SK-N-SH (cell line): ENCODE measurements around the gene HECW1. TPM values are rescaled to one million over a fixed set of nuclear protein-coding genes. Genes with fewer than 3 reads are reported as not detected.

Experiments
- CTCF ChIA-PET: fragments of 300-600, 350-600 bp; formaldehyde crosslinking; extraction: SDS; loops from one replicate; lab custom pipeline; 2021; lab: Yijun Ruan, JAX
- POLR2A ChIA-PET: fragments of 350-600 bp; sonication (Branson Sonifier 250); formaldehyde crosslinking; extraction: SDS; loops from one replicate; lab custom pipeline; 2020; ENCODE audit warnings: antibody characterized with exemption, inconsistent platforms; lab: Yijun Ruan, JAX
- DNase-seq: peaks from one replicate; pipeline ENCODE4 v3.0.0; 2012
- H2AFZ ChIP-seq: fragments of 200-600 bp; sonication (generic); 2 replicates; pipeline ENCODE4 v1.8.1; 2016; ENCODE audit warnings: antibody characterized with exemption, mild to moderate bottlenecking, low read depth
- H3F3A ChIP-seq: fragments of 200-600 bp; sonication (generic); replicated peaks from 2 replicates; pipeline ENCODE3; 2016; ENCODE audit warnings: antibody characterized with exemption, mild to moderate bottlenecking; ENCODE audit not compliant: insufficient read depth
- H3K27ac ChIP-seq, 2 experiments: fragments of 200-500 bp in 1 of 2; fragments of 200-600 bp in 1 of 2; sonication (Bioruptor generic) in 1 of 2; sonication (generic), shearing (Covaris generic) in 1 of 2; 2 replicates each; pipeline versions ENCODE4 v1.5.1 to v1.6.1; 2014 to 2016; ENCODE audit warnings: low read depth in 2 of 2, inconsistent platforms in 1 of 2, low read length in 1 of 2, mild to moderate bottlenecking in 1 of 2, mixed read lengths in 1 of 2
- H3K27me3 ChIP-seq: fragments of 200-600 bp; sonication (generic), shearing (Covaris generic); 2 replicates; pipeline ENCODE4 v1.6.1; 2016; ENCODE audit warnings: mixed run types; ENCODE audit not compliant: insufficient read depth
- H3K36me3 ChIP-seq, 2 experiments: fragments of 200-500 bp in 1 of 2; fragments of 200-600 bp in 1 of 2; sonication (Bioruptor generic) in 1 of 2; sonication (generic) in 1 of 2; replicated peaks in 1 of 2; 2 replicates each; pipeline versions ENCODE3 to v1.5.1; 2014 to 2016; ENCODE audit warnings: low read length in 1 of 2, mild to moderate bottlenecking in 1 of 2; ENCODE audit not compliant: insufficient read depth in 2 of 2, control insufficient read depth in 1 of 2
- H3K4me1 ChIP-seq, 2 experiments: fragments of 200-500 bp in 1 of 2; fragments of 200-600 bp in 1 of 2; sonication (Bioruptor generic) in 1 of 2; sonication (generic), shearing (Covaris generic) in 1 of 2; 2 replicates each; pipeline versions ENCODE4 v1.5.1 to v1.6.1; 2014 to 2016; ENCODE audit warnings: low read depth in 1 of 2, low read length in 1 of 2, mixed run types in 1 of 2; ENCODE audit not compliant: insufficient read depth in 2 of 2, control insufficient read depth in 1 of 2
- H3K4me2 ChIP-seq: fragments of 200-600 bp; sonication (generic), shearing (Covaris generic); 2 replicates; pipeline ENCODE4 v1.6.1; 2017; ENCODE audit warnings: mixed run types
- H3K4me3 ChIP-seq, 2 experiments: fragments of 200-500 bp in 1 of 2; fragments of 200-600 bp in 1 of 2; sonication (Bioruptor generic) in 1 of 2; sonication (generic), shearing (Covaris generic) in 1 of 2; 2 replicates each; pipeline versions ENCODE4 v1.5.1 to v1.8.1; 2014 to 2016; ENCODE audit warnings: low read depth in 2 of 2, inconsistent platforms in 1 of 2, low read length in 1 of 2, mild to moderate bottlenecking in 1 of 2, mixed read lengths in 1 of 2, moderate library complexity in 1 of 2
- H3K79me2 ChIP-seq: fragments of 200-600 bp; sonication (generic); 2 replicates; pipeline ENCODE4 v1.8.1; 2017; ENCODE audit warnings: mild to moderate bottlenecking; ENCODE audit not compliant: insufficient read depth
- H3K9ac ChIP-seq: fragments of 200-600 bp; sonication (generic); 2 replicates; pipeline ENCODE4 v1.6.1; 2017; ENCODE audit warnings: mixed run types
- H3K9me2 ChIP-seq: fragments of 200-600 bp; sonication (generic); 2 replicates; pipeline ENCODE4 v1.6.1; 2017; ENCODE audit warnings: mixed run types
- H3K9me3 ChIP-seq: fragments of 200-600 bp; sonication (generic); 2 replicates; pipeline ENCODE4 v1.6.1; 2017; ENCODE audit warnings: mixed run types, mild to moderate bottlenecking, moderate library complexity
- H4K20me1 ChIP-seq: fragments of 200-600 bp; sonication (generic); 2 replicates; pipeline ENCODE4 v1.6.1; 2017; ENCODE audit warnings: mild to moderate bottlenecking, mixed run types; ENCODE audit not compliant: insufficient read depth
- CHD2 ChIP-seq: fragments of 150-350 bp; IDR thresholded peaks from 2 replicates; pipeline ENCODE4 v1.6.1; 2018; ENCODE audit warnings: low read length; ENCODE audit not compliant: partially characterized antibody
- CTCF ChIP-seq: fragments of 200-600 bp; sonication (generic); IDR thresholded peaks from 2 replicates; pipeline ENCODE4 v1.6.1; 2017; ENCODE audit warnings: antibody characterized with exemption, mild to moderate bottlenecking, moderate library complexity
- EP300 ChIP-seq, 2 experiments: IDR thresholded peaks; 2 replicates each; pipeline versions ENCODE4 v1.4.0 to v1.6.1; 2012; ENCODE audit warnings: borderline replicate concordance in 1 of 2, low read depth in 1 of 2, low read length in 1 of 2
- EZH2phosphoT487 ChIP-seq: fragments of 200-600 bp; sonication (generic); IDR thresholded peaks from 2 replicates; pipeline ENCODE4 v1.6.1; 2017; ENCODE audit warnings: low read depth, mixed run types, mild to moderate bottlenecking, antibody characterized with exemption, moderate library complexity, borderline replicate concordance
- FOSL2 ChIP-seq: IDR thresholded peaks from 2 replicates; pipeline ENCODE4 v1.4.0; 2012; ENCODE audit warnings: low read depth, mild to moderate bottlenecking, moderate library complexity, borderline replicate concordance
- GABPA ChIP-seq: IDR thresholded peaks from 2 replicates; pipeline ENCODE4 v1.4.0; 2012; ENCODE audit warnings: low read depth, mild to moderate bottlenecking
- MAX ChIP-seq: IDR thresholded peaks from 2 replicates; pipeline ENCODE4 v1.4.0; 2012; ENCODE audit warnings: low read depth
- NFIC ChIP-seq: IDR thresholded peaks from 2 replicates; pipeline ENCODE4 v1.4.0; 2012; ENCODE audit warnings: borderline replicate concordance
- NRF1 ChIP-seq: IDR thresholded peaks from 2 replicates; pipeline ENCODE4 v1.6.1; 2012; ENCODE audit warnings: low read depth, mild to moderate bottlenecking, low read length
- RAD21 ChIP-seq: IDR thresholded peaks from 2 replicates; pipeline ENCODE4 v1.6.1; 2012; ENCODE audit warnings: mild to moderate bottlenecking, low read length
- RCOR1 ChIP-seq: fragments of 150-350 bp; IDR thresholded peaks from 2 replicates; pipeline ENCODE4 v1.6.1; 2017; ENCODE audit warnings: antibody characterized with exemption, low read length
- REST ChIP-seq: IDR thresholded peaks from 2 replicates; pipeline ENCODE4 v1.6.1; 2012; ENCODE audit warnings: mild to moderate bottlenecking, low read depth, low read length, moderate library complexity
- RFX5 ChIP-seq: IDR thresholded peaks from 2 replicates; pipeline ENCODE4 v1.6.1; 2012; ENCODE audit warnings: mild to moderate bottlenecking, improper control_type of control experiment, low read length
- TEAD4 ChIP-seq: IDR thresholded peaks from 2 replicates; pipeline ENCODE4 v1.4.0; 2012; ENCODE audit warnings: mild to moderate bottlenecking, borderline replicate concordance; ENCODE audit not compliant: insufficient read depth
- USF1 ChIP-seq: IDR thresholded peaks from 2 replicates; pipeline ENCODE4 v1.4.0; 2012; ENCODE audit warnings: low read depth, borderline replicate concordance
- USF2 ChIP-seq: fragments of 150-350 bp; IDR thresholded peaks from 2 replicates; pipeline ENCODE4 v1.6.1; 2017; ENCODE audit warnings: antibody characterized with exemption, low read length, low read depth, borderline replicate concordance
- YY1 ChIP-seq: IDR thresholded peaks from 2 replicates; pipeline ENCODE4 v1.4.0; 2012; ENCODE audit warnings: low read depth, mild to moderate bottlenecking
- ZBTB33 ChIP-seq: IDR thresholded peaks from 2 replicates; pipeline ENCODE4 v1.4.0; 2012; ENCODE audit warnings: low read depth, borderline replicate concordance
- WGBS: methylation state at CpG from one replicate; pipeline ENCODE4 v1.1.6; 2017; ENCODE audit warnings: low lambda C conversion rate; 5-methylcytosine and 5-hydroxymethylcytosine counted together
- polyA plus RNA-seq, 3 experiments: library from polyadenylated mRNA; depleted of rRNA; stranded (reverse); fragments of >200 nt; gene quantifications; 2 replicates each; pipeline ENCODE4 v1.2.3, GENCODE V29; 2012

The HECW1 gene
- polyA plus RNA-seq, 1 of the 3 experiments (the other 2 are of a cell fraction), result not detected

- no peak overlapping the region for H3K4me3 ChIP-seq
- ChIA-PET POLR2A (no interaction called here), CTCF (interaction anchor here (1.1 to 2.0 kb wide), 3 partner anchors 15 to 179 kb away, joined by 4 to 7 read pairs (median 4); no protein-coding TSS in a partner anchor)
- TF ChIP-seq YY1 (no peak), USF1 (no peak), RFX5 (no peak), RAD21 (no peak), REST (no peak), TEAD4 (no peak), ZBTB33 (no peak), CTCF (no peak), RCOR1 (no peak), CHD2 (no peak), FOSL2 (no peak), GABPA (no peak), EZH2phosphoT487 (no peak), MAX (no peak), NFIC (no peak), NRF1 (no peak), USF2 (no peak), EP300 (IDR thresholded peaks at IDR 0.05; ENCODE audit: borderline replicate concordance in 1 of 2, low read depth in 1 of 2, low read length in 1 of 2) (no peak)
- no peak overlapping the region for H2AFZ ChIP-seq
- H3K27me3 ChIP-seq, result peaks cover 12% of the 10 kb centered on the region; the same call in 1 of the 2 replicates
- no peaks in the 10 kb centered on the region for H4K20me1 ChIP-seq
- peaks cover 0 to 11% of the 10 kb centered on the region in 2 experiments; a peak in 1 of 4 replicates for H3K4me1 ChIP-seq
- H3K9me2 ChIP-seq, result no peaks in the 10 kb centered on the region
- H3K79me2 ChIP-seq, result no peaks in the 10 kb centered on the region
- no peak overlapping the region for H3K27ac ChIP-seq
- H3K9ac ChIP-seq, result no peak overlapping the region
- 79% methylated on average over 5 of the region's 5 CpGs for WGBS
- DNase-seq, result no peak
- no peaks in the 10 kb centered on the region for H3F3A ChIP-seq
- no peaks in the 10 kb centered on the region for H3K9me3 ChIP-seq
- no peaks in the 10 kb centered on the region for H3K36me3 ChIP-seq
- no peak overlapping the region for H3K4me2 ChIP-seq
These were observed 164.1 kb downstream of the HECW1 start for GRCh38 chr7:43276547-43276946.
